H1 (cell line): ENCODE data around the gene ARFGAP3. TPM values are rescaled to one million over a fixed set of nuclear protein-coding genes. Genes with fewer than 3 reads are reported as not detected.

ENCODE experiments used
- CTCF ChIA-PET: fragments of 300-600 bp; sonication (Branson Sonifier 250); formaldehyde crosslinking; loops from one replicate; lab custom pipeline; 2021; ENCODE audit not compliant: partially characterized antibody; lab: Charles Lee
- POLR2A ChIA-PET: fragments of 300-600 bp; sonication (Branson Sonifier 250); formaldehyde crosslinking; loops from one replicate; lab custom pipeline; 2021; ENCODE audit warnings: inconsistent platforms; ENCODE audit not compliant: partially characterized antibody; lab: Charles Lee
- DNase-seq, 2 experiments: peaks; one replicate each; pipeline versions ENCODE4 v3.0.0 to v3.0.0-alpha.2; 2010 to 2022; ENCODE audit warnings: low spot score in 2 of 2, low read depth in 1 of 2, mixed read lengths in 1 of 2
- FAIRE-seq: peaks from 2 replicates; lab custom pipeline; 2011; peaks lifted over from hg19 to GRCh38; lab: Jason Lieb, UNC
- H2AFZ ChIP-seq: 2 replicates; pipeline ENCODE4 v1.8.1; 2012; ENCODE audit warnings: low read length, inconsistent platforms
- H2AK5ac ChIP-seq: 2 replicates; pipeline ENCODE4 v1.6.1; 2013; ENCODE audit warnings: low read depth, low read length
- H2BK120ac ChIP-seq: replicated peaks from 2 replicates; pipeline ENCODE3; 2013; ENCODE audit warnings: low read depth, low read length, inconsistent platforms
- H2BK12ac ChIP-seq: 2 replicates; pipeline ENCODE4 v1.6.1; 2013; ENCODE audit warnings: low read depth, low read length
- H2BK15ac ChIP-seq: 2 replicates; pipeline ENCODE4 v1.6.1; 2013; ENCODE audit warnings: low read length
- H2BK20ac ChIP-seq: 2 replicates; pipeline ENCODE4 v1.6.1; 2013; ENCODE audit warnings: low read length
- H2BK5ac ChIP-seq: 2 replicates; pipeline ENCODE4 v1.6.1; 2013; ENCODE audit warnings: low read depth, low read length
- H3K14ac ChIP-seq: 2 replicates; pipeline ENCODE4 v1.6.1; 2013; ENCODE audit warnings: inconsistent platforms; ENCODE audit not compliant: insufficient read length
- H3K18ac ChIP-seq: 2 replicates; pipeline ENCODE4 v1.6.1; 2013; ENCODE audit warnings: low read length; ENCODE audit errors: extremely low read depth
- H3K23ac ChIP-seq: 2 replicates; pipeline ENCODE4 v1.6.1; 2013; ENCODE audit warnings: inconsistent platforms; ENCODE audit not compliant: insufficient read length
- H3K23me2 ChIP-seq: 2 replicates; pipeline ENCODE4 v1.6.1; 2013; ENCODE audit warnings: low read depth, low read length
- H3K27ac ChIP-seq: 2 replicates; pipeline ENCODE4 v1.6.1; 2011; ENCODE audit warnings: low read depth, low read length, inconsistent platforms
- H3K27me3 ChIP-seq, 4 experiments: replicated peaks in 1 of 4; 1 replicate in 1 of 4; 2 replicates in 3 of 4; pipeline versions ENCODE4 v1.6.1 to v1.8.1; 2011 to 2013; ENCODE audit warnings: low read length in 3 of 4, mild to moderate bottlenecking in 3 of 4, inconsistent platforms in 2 of 4, mixed read lengths in 2 of 4, moderate library complexity in 1 of 4; ENCODE audit not compliant: control insufficient read depth in 3 of 4, insufficient read depth in 3 of 4; ENCODE audit errors: extremely low read depth in 1 of 4
- H3K36me3 ChIP-seq, 4 experiments: 2 replicates each; pipeline versions ENCODE4 v1.6.1 to v1.8.1; 2011 to 2013; ENCODE audit warnings: mild to moderate bottlenecking in 4 of 4, low read length in 3 of 4, moderate library complexity in 2 of 4, control low read depth in 1 of 4, inconsistent platforms in 1 of 4; ENCODE audit not compliant: insufficient read depth in 4 of 4, control insufficient read depth in 2 of 4
- H3K4ac ChIP-seq: replicated peaks from 2 replicates; pipeline ENCODE3; 2013; ENCODE audit warnings: low read length, low read depth, mixed read lengths, inconsistent platforms; ENCODE audit not compliant: insufficient read length
- H3K4me1 ChIP-seq, 4 experiments: replicated peaks in 1 of 4; 1 replicate in 1 of 4; 2 replicates in 3 of 4; pipeline versions ENCODE4 v1.6.1 to v1.8.1; 2011 to 2013; ENCODE audit warnings: low read length in 3 of 4, inconsistent platforms in 2 of 4, mixed read lengths in 1 of 4; ENCODE audit not compliant: insufficient read depth in 4 of 4, control insufficient read depth in 3 of 4
- H3K4me2 ChIP-seq, 2 experiments: 2 replicates each; pipeline versions ENCODE4 v1.6.1 to v1.8.1; 2011 to 2013; ENCODE audit warnings: low read depth in 2 of 2, low read length in 2 of 2, control low read depth in 1 of 2, inconsistent platforms in 1 of 2, mild to moderate bottlenecking in 1 of 2; ENCODE audit not compliant: insufficient read depth in 1 of 2
- H3K4me3 ChIP-seq, 4 experiments: fragments of 200-600, 300-600 bp in 1 of 4; sonication (generic), shearing (Covaris generic), sonication (Bioruptor Twin) in 1 of 4; 2 replicates each; pipeline versions ENCODE4 v1.5.1 to v1.8.1; 2011 to 2016; ENCODE audit warnings: low read length in 4 of 4, low read depth in 3 of 4, control low read depth in 2 of 4, inconsistent platforms in 2 of 4, mild to moderate bottlenecking in 2 of 4, mixed read lengths in 1 of 4, moderate library complexity in 1 of 4; ENCODE audit not compliant: insufficient read depth in 2 of 4; ENCODE audit errors: extremely low read depth in 1 of 4
- H3K56ac ChIP-seq: replicated peaks from 2 replicates; pipeline ENCODE3; 2013; ENCODE audit warnings: low read depth, mild to moderate bottlenecking, mixed read lengths, low read length, inconsistent platforms; ENCODE audit not compliant: insufficient read length
- H3K79me1 ChIP-seq: 2 replicates; pipeline ENCODE4 v1.6.1; 2013; ENCODE audit warnings: low read depth, low read length, control low read depth
- H3K79me2 ChIP-seq, 2 experiments: 2 replicates each; pipeline versions ENCODE4 v1.6.1 to v1.8.1; 2012 to 2013; ENCODE audit warnings: low read length in 2 of 2, mild to moderate bottlenecking in 2 of 2, inconsistent platforms in 1 of 2; ENCODE audit not compliant: insufficient read depth in 2 of 2, control insufficient read depth in 1 of 2
- H3K9ac ChIP-seq, 4 experiments: replicated peaks in 1 of 4; 1 replicate in 1 of 4; 2 replicates in 3 of 4; pipeline versions ENCODE4 v1.6.1 to v1.8.1; 2011 to 2013; ENCODE audit warnings: low read depth in 3 of 4, low read length in 3 of 4, control low read depth in 2 of 4, mild to moderate bottlenecking in 2 of 4, moderate library complexity in 2 of 4, inconsistent platforms in 1 of 4; ENCODE audit errors: extremely low read depth in 1 of 4
- H3K9me3 ChIP-seq, 2 experiments: 2 replicates each; pipeline versions ENCODE4 v1.6.1 to v1.8.1; 2012 to 2013; ENCODE audit warnings: mild to moderate bottlenecking in 2 of 2, moderate library complexity in 2 of 2, control low read depth in 1 of 2, inconsistent platforms in 1 of 2, low read depth in 1 of 2, low read length in 1 of 2, mixed read lengths in 1 of 2; ENCODE audit not compliant: insufficient read depth in 2 of 2
- H4K20me1 ChIP-seq, 2 experiments: replicated peaks in 1 of 2; 2 replicates each; pipeline versions ENCODE3 to v1.8.1; 2011 to 2013; ENCODE audit warnings: inconsistent platforms in 2 of 2, low read length in 2 of 2, mild to moderate bottlenecking in 1 of 2; ENCODE audit not compliant: insufficient read depth in 2 of 2, control insufficient read depth in 1 of 2
- H4K5ac ChIP-seq: 2 replicates; pipeline ENCODE4 v1.6.1; 2013; ENCODE audit warnings: low read length, low read depth, mixed read lengths, inconsistent platforms; ENCODE audit not compliant: insufficient read length
- H4K8ac ChIP-seq: 2 replicates; pipeline ENCODE4 v1.8.0; 2013; ENCODE audit warnings: mild to moderate bottlenecking, moderate library complexity, low read length, inconsistent platforms; ENCODE audit not compliant: insufficient read depth; ENCODE audit errors: extremely low read depth
- H4K91ac ChIP-seq: replicated peaks from 2 replicates; pipeline ENCODE3; 2013; ENCODE audit warnings: low read length, mixed read lengths, inconsistent platforms; ENCODE audit not compliant: insufficient read length
- BRCA1 ChIP-seq: IDR thresholded peaks from 2 replicates; pipeline ENCODE4 v1.6.1; 2012; ENCODE audit warnings: low read depth, low read length, improper control_type of control experiment
- RNF2 ChIP-seq: fragments of 200-900, 300-1000 bp; sonication (generic); IDR thresholded peaks from 2 replicates; pipeline ENCODE4 v1.7.1; 2016; ENCODE audit warnings: borderline replicate concordance, low read depth, mild to moderate bottlenecking, antibody characterized with exemption, low read length; ENCODE audit not compliant: poor library complexity, severe bottlenecking; ENCODE audit errors: missing control alignments
- RXRA ChIP-seq: IDR thresholded peaks from 2 replicates; pipeline ENCODE4 v1.6.1; 2011; ENCODE audit warnings: low read depth, mild to moderate bottlenecking, low read length, moderate library complexity; ENCODE audit not compliant: insufficient read depth
- TCF12 ChIP-seq: IDR thresholded peaks from 2 replicates; pipeline ENCODE4 v1.6.1; 2011; ENCODE audit warnings: low read depth, mild to moderate bottlenecking, low read length
- polyA plus RNA-seq, 7 experiments: library from polyadenylated mRNA; depleted of rRNA in 3 of 7; stranded (reverse) in 5 of 7; unstranded in 2 of 7; fragments of >200 nt in 5 of 7; fragments of 200-250 nt in 2 of 7; gene quantifications; 1 replicate in 5 of 7; 2 replicates in 1 of 7; 4 replicates in 1 of 7; pipeline versions ENCODE4 v1.2.1 to v1.2.3, GENCODE V29; 2011 to 2013; ENCODE audit warnings: missing spikeins in 2 of 7, mixed read lengths in 2 of 7
- total RNA-seq: library from RNA; stranded (reverse); fragmentation: NEBNext Ultra II Directional; extraction: Animal tissue kit (Norgen Biotek cat#: 25700); gene quantifications from 2 replicates; pipeline ENCODE4 v1.2.1, GENCODE V29; 2021

Gene ARFGAP3
- total and polyA plus RNA-seq, 2 of the 8 experiments (the other 6 are each of a cell fraction or from before 2014, with no cell fraction given), result 9.7 to 16.0 TPM

DNA sequence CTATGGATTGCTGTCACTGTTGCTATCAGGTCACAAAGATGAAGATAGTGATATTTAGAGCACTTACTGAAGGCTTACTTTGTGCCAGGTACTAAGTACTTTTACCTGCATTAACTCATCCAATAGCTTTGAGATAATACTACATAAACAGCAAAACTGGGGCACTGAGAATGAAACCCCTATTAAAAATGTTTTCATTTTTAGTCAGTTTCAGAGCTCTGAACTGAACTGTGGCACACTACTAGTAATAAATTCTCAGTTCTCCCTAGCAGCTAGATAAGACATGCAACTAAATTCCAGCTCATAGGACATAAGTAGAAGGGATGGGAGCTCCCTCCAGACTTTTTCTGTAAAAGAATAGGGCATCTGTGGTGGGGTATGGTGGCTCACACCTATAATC, 24.0 kb downstream of the ARFGAP3 start:
- H3K4ac ChIP-seq, result no peak overlapping the region
- no peaks in the 10 kb centered on the region for H3K27me3 ChIP-seq
- H3K4me1 ChIP-seq, result no peaks in the 10 kb centered on the region
- no peak overlapping the region for H3K27ac ChIP-seq
- peaks cover 0 to 3% (median 0%) of the 10 kb centered on the region in 4 experiments; a peak in 1 of 8 replicates for H3K36me3 ChIP-seq
- no peak overlapping the region for H3K18ac ChIP-seq
- no peaks in the 10 kb centered on the region for H3K79me1 ChIP-seq
- ChIA-PET CTCF (interaction anchor here (0.6 to 3.4 kb wide), 5 partner anchors 10 to 69 kb away, joined by 3 to 15 read pairs (median 5); no protein-coding TSS in a partner anchor), POLR2A (no interaction called here)
- no peaks in the 10 kb centered on the region for H3K9me3 ChIP-seq
- no peak overlapping the region for H2AK5ac ChIP-seq
- H4K91ac ChIP-seq, result no peak overlapping the region
- no peak overlapping the region for H2AFZ ChIP-seq
- no peak overlapping the region for H2BK15ac ChIP-seq
- H2BK20ac ChIP-seq, result no peak overlapping the region
- H3K56ac ChIP-seq, result no peak overlapping the region
- no peak overlapping the region for H3K4me3 ChIP-seq
- no peak overlapping the region for H3K9ac ChIP-seq
- TF ChIP-seq RNF2 (no peak), RXRA (no peak), BRCA1 (no peak), TCF12 (no peak)
- no peaks in the 10 kb centered on the region for H3K23me2 ChIP-seq
- no peak for FAIRE-seq
- no peaks in the 10 kb centered on the region for H3K79me2 ChIP-seq
- no peak overlapping the region for H3K23ac ChIP-seq
- no peak overlapping the region for H2BK12ac ChIP-seq
- DNase-seq, result no peak
- H3K4me2 ChIP-seq, result no peak overlapping the region
- no peak overlapping the region for H3K14ac ChIP-seq
- H2BK120ac ChIP-seq, result no peak overlapping the region
- no peaks in the 10 kb centered on the region for H4K20me1 ChIP-seq
- H4K8ac ChIP-seq, result no peak overlapping the region
- H4K5ac ChIP-seq, result no peak overlapping the region
- H2BK5ac ChIP-seq, result no peak overlapping the region
